Measurements from ENCODE around the gene GRM5. TPM values are rescaled to one million over a fixed set of nuclear protein-coding genes. Genes with fewer than 3 reads are reported as not detected.
"Not testable (repeated sequence)": the region's sequence is repeated elsewhere in the genome, so short reads cannot be mapped to it uniquely, and the experiment has no call there.

The GRM5 gene
- total RNA-seq, 1 donor from 2014 or later, result 0.42 TPM

- Mint-ChIP-seq H3K4me1 (peaks cover 6% of the 10 kb centered on the region), H3K9me3 (no peaks in the 10 kb centered on the region), H3K27me3 (ENCODE audit: low read depth) (no peaks in the 10 kb centered on the region), H3K36me3 (no peaks in the 10 kb centered on the region), H3K4me3 (no peak overlapping the region), H3K27ac (no peak overlapping the region)
- no peak for DNase-seq (ENCODE audit: low spot score in 2 of 2, unreplicated experiment in 2 of 2)
- TF ChIP-seq CTCF (IDR thresholded peaks at IDR 0.05; ENCODE audit: unreplicated experiment), result no peak
These were observed 591.1 kb downstream of the GRM5 start for GRCh38 chr11:88474655-88475054.

- Mint-ChIP-seq H3K27me3 (ENCODE audit: low read depth) (no peaks in the 10 kb centered on the region), H3K4me3 (no peak overlapping the region), H3K4me1 (no peaks in the 10 kb centered on the region), H3K36me3 (no peaks in the 10 kb centered on the region), H3K27ac (no peak overlapping the region), H3K9me3 (peaks cover 5% of the 10 kb centered on the region)
- DNase-seq (ENCODE audit: low spot score in 2 of 2, unreplicated experiment in 2 of 2), result no peak
- TF ChIP-seq CTCF (IDR thresholded peaks at IDR 0.05; ENCODE audit: unreplicated experiment), result no peak
These were observed 596.1 kb downstream of the GRM5 start for GRCh38 chr11:88469561-88470225.

GRCh38 chr11:88464528-88464927 is 601.3 kb downstream of the GRM5 start:
- H3K9me3 Mint-ChIP-seq, result peaks cover 25% of the 10 kb centered on the region
- H3K27me3 Mint-ChIP-seq (ENCODE audit: low read depth), result no peaks in the 10 kb centered on the region
- TF ChIP-seq CTCF (IDR thresholded peaks at IDR 0.05; ENCODE audit: unreplicated experiment), result no peak
- no peaks in the 10 kb centered on the region for H3K36me3 Mint-ChIP-seq
- no peak overlapping the region for H3K27ac Mint-ChIP-seq
- no peak overlapping the region for H3K4me3 Mint-ChIP-seq
- H3K4me1 Mint-ChIP-seq, result no peaks in the 10 kb centered on the region
- no peak for DNase-seq (ENCODE audit: low spot score in 2 of 2, unreplicated experiment in 2 of 2)

- DNase-seq (ENCODE audit: low spot score in 2 of 2, unreplicated experiment in 2 of 2); H3K4me1 Mint-ChIP-seq; H3K27ac Mint-ChIP-seq; H3K4me3 Mint-ChIP-seq; H3K27me3 Mint-ChIP-seq (ENCODE audit: low read depth); H3K36me3 Mint-ChIP-seq: not testable (repeated sequence)
- peaks cover 28% of the 10 kb centered on the region for H3K9me3 Mint-ChIP-seq
These were observed 602.5 kb downstream of the GRM5 start for GRCh38 chr11:88463301-88463700.

- not testable (repeated sequence) for H3K4me1 Mint-ChIP-seq; H3K27me3 Mint-ChIP-seq (ENCODE audit: low read depth); DNase-seq (ENCODE audit: low spot score in 2 of 2, unreplicated experiment in 2 of 2)
These were observed 607.7 kb downstream of the GRM5 start for GRCh38 chr11:88458047-88458446.

GRCh38 chr11:88455974-88456373 is 609.8 kb downstream of the GRM5 start:
- TF ChIP-seq CTCF (IDR thresholded peaks at IDR 0.05; ENCODE audit: unreplicated experiment), result no peak
- no peak overlapping the region for H3K27ac Mint-ChIP-seq
- H3K36me3 Mint-ChIP-seq, result peaks cover 2% of the 10 kb centered on the region
- no peaks in the 10 kb centered on the region for H3K27me3 Mint-ChIP-seq (ENCODE audit: low read depth)
- no peak overlapping the region for H3K4me3 Mint-ChIP-seq
- no peak for DNase-seq (ENCODE audit: low spot score in 2 of 2, unreplicated experiment in 2 of 2)
- peaks cover 8% of the 10 kb centered on the region for H3K9me3 Mint-ChIP-seq
- peaks cover 5% of the 10 kb centered on the region for H3K4me1 Mint-ChIP-seq

More at GRCh38 chr11:88458047-88458446, 607.7 kb downstream of the GRM5 start:
- H3K27ac Mint-ChIP-seq, H3K4me3 Mint-ChIP-seq, H3K36me3 Mint-ChIP-seq: not testable (repeated sequence)
- peaks cover 23% of the 10 kb centered on the region for H3K9me3 Mint-ChIP-seq

GRCh38 chr11:88454881-88455280 is 610.9 kb downstream of the GRM5 start:
- no peak overlapping the region for H3K4me3 Mint-ChIP-seq
- peaks cover 3% of the 10 kb centered on the region for H3K9me3 Mint-ChIP-seq
- no peaks in the 10 kb centered on the region for H3K27me3 Mint-ChIP-seq (ENCODE audit: low read depth)
- H3K27ac Mint-ChIP-seq, result no peak overlapping the region
- TF ChIP-seq CTCF (IDR thresholded peaks at IDR 0.05; ENCODE audit: unreplicated experiment), result no peak
- peaks cover 2% of the 10 kb centered on the region for H3K36me3 Mint-ChIP-seq
- no peak for DNase-seq (ENCODE audit: low spot score in 2 of 2, unreplicated experiment in 2 of 2)
- peaks cover 5% of the 10 kb centered on the region for H3K4me1 Mint-ChIP-seq

Measured in mesothelial cell of epicardium (in vitro differentiated cells).